Measurements from ENCODE around the gene PACC1.

The PACC1 gene

GRCh38 chr1:212414328-212415106 lies at the start of gene PACC1:
Gene PACC1 (minus strand): TSS chr1:212414886. CDS start chr1:212414757, 129 bp downstream.
- DNase-seq: peak; percentile 92

- DNase-seq: no peak
Measured at GRCh38 chr1:212463565-212464285, 49.0 kb upstream of the PACC1 start.

- no peak for DNase-seq
Measured at GRCh38 chr1:212461916-212462660, 47.4 kb upstream of the PACC1 start.

- no peak for DNase-seq
Measured at GRCh38 chr1:212460376-212460775, 45.7 kb upstream of the PACC1 start.

- DNase-seq: no peak
Measured at GRCh38 chr1:212459656-212460055, 45.0 kb upstream of the PACC1 start.

- no peak for DNase-seq
Measured at GRCh38 chr1:212458817-212459216, 44.1 kb upstream of the PACC1 start.

GRCh38 chr1:212457740-212458338 lies 43.2 kb upstream of the PACC1 start:
- DNase-seq: peak; percentile 55

- peak; percentile 45 for DNase-seq
Measured at GRCh38 chr1:212455803-212456528, 41.3 kb upstream of the PACC1 start.

GRCh38 chr1:212455401-212455800 lies 40.7 kb upstream of the PACC1 start:
- DNase-seq: no peak

GRCh38 chr1:212454741-212455140 lies 40.1 kb upstream of the PACC1 start:
- DNase-seq: no peak

GRCh38 chr1:212453156-212453857 lies 38.6 kb upstream of the PACC1 start:
- no peak for DNase-seq

- no peak for DNase-seq
Measured at GRCh38 chr1:212452323-212453155, 37.9 kb upstream of the PACC1 start.

GRCh38 chr1:212451416-212452322 lies 37.0 kb upstream of the PACC1 start:
- no peak for DNase-seq

- no peak for DNase-seq
Measured at GRCh38 chr1:212450331-212450881, 35.7 kb upstream of the PACC1 start.

GRCh38 chr1:212447478-212447877 lies 32.8 kb upstream of the PACC1 start:
- DNase-seq: no peak

- DNase-seq: no peak
Measured at GRCh38 chr1:212446333-212446732, 31.6 kb upstream of the PACC1 start.

GRCh38 chr1:212442408-212442807 lies 27.7 kb upstream of the PACC1 start:
- no peak for DNase-seq

- DNase-seq: no peak
Measured at GRCh38 chr1:212440419-212440818, 25.7 kb upstream of the PACC1 start.

GRCh38 chr1:212438831-212439237 lies 24.1 kb upstream of the PACC1 start:
- no peak for DNase-seq
